Measurements from ENCODE around the gene LRBA.

The LRBA gene

GRCh38 chr4:150363721-150364688, 651.1 kb downstream of the LRBA start:
- DNase-seq (ENCODE audit: low spot score) = no peak

GRCh38 chr4:150358691-150359090, 656.4 kb downstream of the LRBA start:
- DNase-seq (ENCODE audit: low spot score) = no peak

GRCh38 chr4:150357829-150358228, 657.3 kb downstream of the LRBA start:
- DNase-seq (ENCODE audit: low spot score) = no peak

GRCh38 chr4:150355858-150356455, 659.1 kb downstream of the LRBA start:
- no peak for DNase-seq (ENCODE audit: low spot score)

GRCh38 chr4:150355418-150355817, 659.7 kb downstream of the LRBA start:
- no peak for DNase-seq (ENCODE audit: low spot score)

- no peak for DNase-seq (ENCODE audit: low spot score)
Measured at GRCh38 chr4:150354214-150354796, 660.8 kb downstream of the LRBA start.

GRCh38 chr4:150348079-150348478, 667.0 kb downstream of the LRBA start:
- DNase-seq (ENCODE audit: low spot score) = peak; percentile 86

- no peak for DNase-seq (ENCODE audit: low spot score)
Measured at GRCh38 chr4:150345207-150345744, 669.8 kb downstream of the LRBA start.

- DNase-seq (ENCODE audit: low spot score) = no peak
Measured at GRCh38 chr4:150343796-150344195, 671.3 kb downstream of the LRBA start.

GRCh38 chr4:150342945-150343344, 672.1 kb downstream of the LRBA start:
- DNase-seq (ENCODE audit: low spot score) = no peak

- no peak for DNase-seq (ENCODE audit: low spot score)
Measured at GRCh38 chr4:150337734-150338133, 677.4 kb downstream of the LRBA start.

- no peak for DNase-seq (ENCODE audit: low spot score)
Measured at GRCh38 chr4:150336676-150337412, 678.2 kb downstream of the LRBA start.

- DNase-seq (ENCODE audit: low spot score) = no peak
Measured at GRCh38 chr4:150332961-150333360, 682.1 kb downstream of the LRBA start.

GRCh38 chr4:150332086-150332485, 683.0 kb downstream of the LRBA start:
- no peak for DNase-seq (ENCODE audit: low spot score)

GRCh38 chr4:150329373-150329772, 685.7 kb downstream of the LRBA start:
- no peak for DNase-seq (ENCODE audit: low spot score)

- no peak for DNase-seq (ENCODE audit: low spot score)
Measured at GRCh38 chr4:150328496-150328895, 686.6 kb downstream of the LRBA start.

GRCh38 chr4:150327262-150327780, 687.8 kb downstream of the LRBA start:
- DNase-seq (ENCODE audit: low spot score) = no peak

GRCh38 chr4:150325872-150326271, 689.2 kb downstream of the LRBA start:
- no peak for DNase-seq (ENCODE audit: low spot score)

- DNase-seq (ENCODE audit: low spot score) = no peak
Measured at GRCh38 chr4:150323406-150324325, 691.4 kb downstream of the LRBA start.

GRCh38 chr4:150322646-150323045, 692.4 kb downstream of the LRBA start:
- DNase-seq (ENCODE audit: low spot score) = no peak

- no peak for DNase-seq (ENCODE audit: low spot score)
Measured at GRCh38 chr4:150321113-150321512, 694.0 kb downstream of the LRBA start.

All from RKO (cell line).